ENCODE measurements around the gene HOXB7. TPM values are rescaled to one million over a fixed set of nuclear protein-coding genes. Genes with fewer than 3 reads are reported as not detected.

Gene HOXB7
- total RNA-seq, 2 donors from 2014 or later: not detected

- peaks cover 100% of the 10 kb centered on the region for H3K27me3 ChIP-seq (ENCODE audit: control insufficient read depth, insufficient read depth, low read length, poor library complexity, severe bottlenecking)
These were observed 31.4 kb upstream of the HOXB7 start for GRCh38 chr17:48642059-48642842.

GRCh38 chr17:48641541-48642058 is 30.8 kb upstream of the HOXB7 start:
- Histone ChIP-seq H3K4me1 (ENCODE audit: control insufficient read depth, insufficient read depth, low read length) (peaks cover 3% of the 10 kb centered on the region), H3K9me3 (ENCODE audit: control insufficient read depth, low read length) (no peaks in the 10 kb centered on the region), H3K36me3 (ENCODE audit: control insufficient read depth, insufficient read depth, low read length) (no peaks in the 10 kb centered on the region), H3K27me3 (ENCODE audit: control insufficient read depth, insufficient read depth, low read length, poor library complexity, severe bottlenecking) (peaks cover 100% of the 10 kb centered on the region), H3K4me3 (ENCODE audit: low read length) (no peak overlapping the region), H3K27ac (ENCODE audit: low read depth, low read length) (no peak overlapping the region), H3K9ac (ENCODE audit: extremely low read depth, low read length, poor library complexity, severe bottlenecking) (no peak overlapping the region)
- Mint-ChIP-seq H3K27ac (no peak overlapping the region), H3K36me3 (ENCODE audit: low read depth) (no peaks in the 10 kb centered on the region), H3K4me3 (no peak overlapping the region), H3K4me1 (peaks cover 4% of the 10 kb centered on the region), H3K9me3 (no peaks in the 10 kb centered on the region), H3K27me3 (ENCODE audit: insufficient read depth) (peaks cover 100% of the 10 kb centered on the region)
- DNase-seq: peak; percentile 78
- peak; percentile 43 for TF ChIP-seq CTCF (conservative IDR thresholded peaks at IDR 0.05)
- 0 to 7% methylated on average over 1 to 27 of the region's 29 CpGs for WGBS, 2 experiments (ENCODE audit: insufficient coverage in 1 of 2, insufficient read length in 1 of 2)

More at GRCh38 chr17:48642059-48642842, 31.4 kb upstream of the HOXB7 start:
- 3 to 4% methylated on average over 24 to 58 of the region's 58 CpGs for WGBS, 2 experiments (ENCODE audit: insufficient coverage in 1 of 2, insufficient read length in 1 of 2)
- peak; percentile 45 for TF ChIP-seq CTCF (conservative IDR thresholded peaks at IDR 0.05)
- no peak overlapping the region for H3K4me3 Mint-ChIP-seq
- H3K9me3 ChIP-seq (ENCODE audit: control insufficient read depth, low read length): no peaks in the 10 kb centered on the region
- H3K27ac ChIP-seq (ENCODE audit: low read depth, low read length): no peak overlapping the region
- peaks cover 3% of the 10 kb centered on the region for H3K4me1 ChIP-seq (ENCODE audit: control insufficient read depth, insufficient read depth, low read length)
- H3K9ac ChIP-seq (ENCODE audit: extremely low read depth, low read length, poor library complexity, severe bottlenecking): no peak overlapping the region
- peaks cover 100% of the 10 kb centered on the region for H3K27me3 Mint-ChIP-seq (ENCODE audit: insufficient read depth)
- no peaks in the 10 kb centered on the region for H3K36me3 Mint-ChIP-seq (ENCODE audit: low read depth)
- H3K36me3 ChIP-seq (ENCODE audit: control insufficient read depth, insufficient read depth, low read length): no peaks in the 10 kb centered on the region
- H3K9me3 Mint-ChIP-seq: no peaks in the 10 kb centered on the region
- peaks cover 4% of the 10 kb centered on the region for H3K4me1 Mint-ChIP-seq
- H3K27ac Mint-ChIP-seq: no peak overlapping the region
- H3K4me3 ChIP-seq (ENCODE audit: low read length): no peak overlapping the region
- peak; percentile 94 for DNase-seq

GRCh38 chr17:48640858-48641180 is 30.0 kb upstream of the HOXB7 start:
- no peak overlapping the region for H3K27ac Mint-ChIP-seq
- H3K4me1 ChIP-seq (ENCODE audit: control insufficient read depth, insufficient read depth, low read length): no peaks in the 10 kb centered on the region
- H3K27ac ChIP-seq (ENCODE audit: low read depth, low read length): no peak overlapping the region
- H3K4me3 ChIP-seq (ENCODE audit: low read length): no peak overlapping the region
- no peaks in the 10 kb centered on the region for H3K36me3 Mint-ChIP-seq (ENCODE audit: low read depth)
- TF ChIP-seq CTCF (conservative IDR thresholded peaks at IDR 0.05): no peak
- WGBS, 2 experiments (ENCODE audit: insufficient coverage in 1 of 2, insufficient read length in 1 of 2): no CpG with 5 or more reads among the region's 1 CpG
- no peak overlapping the region for H3K9ac ChIP-seq (ENCODE audit: extremely low read depth, low read length, poor library complexity, severe bottlenecking)
- no peaks in the 10 kb centered on the region for H3K36me3 ChIP-seq (ENCODE audit: control insufficient read depth, insufficient read depth, low read length)
- H3K27me3 ChIP-seq (ENCODE audit: control insufficient read depth, insufficient read depth, low read length, poor library complexity, severe bottlenecking): peaks cover 100% of the 10 kb centered on the region
- DNase-seq: no peak
- no peaks in the 10 kb centered on the region for H3K9me3 ChIP-seq (ENCODE audit: control insufficient read depth, low read length)
- peaks cover 4% of the 10 kb centered on the region for H3K4me1 Mint-ChIP-seq
- no peak overlapping the region for H3K4me3 Mint-ChIP-seq
- H3K27me3 Mint-ChIP-seq (ENCODE audit: insufficient read depth): peaks cover 100% of the 10 kb centered on the region
- H3K9me3 Mint-ChIP-seq: no peaks in the 10 kb centered on the region
